DMS53 (cell line): Measurements from ENCODE around the gene KCNJ6.
A peak's percentile ranks its signal among the peaks of the same experiment; 100 is the strongest.
"Not testable (repeated sequence)": the region's sequence is repeated elsewhere in the genome, so short reads cannot be mapped to it uniquely, and the experiment has no call there.

Experiments
- DNase-seq: peaks from one replicate; lab custom pipeline; 2025; lab: John Stamatoyannopoulos, UW

KCNJ6 gene

GRCh38 chr21:37595944-37596343, 320.3 kb downstream of the KCNJ6 start:
- DNase-seq = no peak

- DNase-seq = no peak
Observed at GRCh38 chr21:37594472-37594951, 321.7 kb downstream of the KCNJ6 start.

DNA sequence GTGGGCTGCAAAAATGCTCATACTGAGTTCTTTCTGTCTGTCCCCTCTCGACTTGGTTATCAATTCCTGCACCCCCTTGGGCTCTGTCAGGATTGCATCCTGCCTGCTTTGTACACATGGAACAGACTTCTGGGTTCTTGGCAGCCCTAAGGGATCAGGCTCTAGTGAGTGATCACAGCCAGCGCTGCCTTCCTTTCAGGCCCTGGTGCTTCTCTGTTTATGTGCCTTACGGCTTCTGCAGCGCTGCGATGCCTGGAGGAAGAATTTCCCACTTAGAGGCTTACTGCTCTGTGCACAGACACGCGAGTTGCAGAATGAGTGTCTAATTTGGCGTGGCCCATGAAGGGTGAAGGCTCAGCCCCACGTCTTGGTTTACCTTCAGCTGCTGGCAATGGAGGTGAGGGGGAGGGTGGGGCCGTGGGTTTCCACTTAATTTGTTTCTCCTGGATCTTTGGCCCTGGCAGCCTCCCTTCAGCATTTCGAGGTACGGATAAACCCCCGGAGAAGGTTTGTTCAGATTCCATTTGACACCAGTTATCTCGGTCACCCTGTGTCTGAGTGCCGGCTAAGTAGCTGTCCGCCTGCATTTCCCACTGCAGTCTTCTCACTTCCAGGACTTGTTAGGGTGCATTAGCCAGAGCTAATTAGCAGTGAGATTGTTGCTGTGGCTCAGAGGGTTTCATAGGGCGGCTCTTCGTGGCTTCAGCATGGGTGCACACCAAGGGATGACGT, 322.4 kb downstream of the KCNJ6 start:
- DNase-seq = no peak

- no peak for DNase-seq
Observed at GRCh38 chr21:37593015-37593414, 323.2 kb downstream of the KCNJ6 start.

DNA sequence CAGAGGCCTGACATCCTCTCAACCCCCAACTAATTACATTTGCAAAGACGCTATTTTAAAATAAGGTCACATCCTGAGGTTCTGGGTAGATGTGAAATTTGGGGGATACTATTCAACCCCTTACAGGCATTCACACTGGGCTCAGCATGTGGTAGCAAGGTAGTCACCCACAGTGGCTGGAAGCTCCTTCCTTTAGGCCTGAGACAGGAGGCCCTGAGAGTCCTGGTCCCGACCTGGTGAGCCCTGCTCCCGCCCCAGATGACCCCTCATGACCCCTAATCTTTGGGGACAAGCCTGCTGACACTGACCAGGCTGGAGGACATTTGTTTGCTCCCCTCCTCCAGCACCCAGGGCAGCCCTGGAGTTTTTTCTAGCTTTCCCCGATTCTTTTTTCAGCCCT, 323.8 kb downstream of the KCNJ6 start:
- no peak for DNase-seq

- DNase-seq = not testable (repeated sequence)
Observed at GRCh38 chr21:37591994-37592393, 324.3 kb downstream of the KCNJ6 start.

DNA sequence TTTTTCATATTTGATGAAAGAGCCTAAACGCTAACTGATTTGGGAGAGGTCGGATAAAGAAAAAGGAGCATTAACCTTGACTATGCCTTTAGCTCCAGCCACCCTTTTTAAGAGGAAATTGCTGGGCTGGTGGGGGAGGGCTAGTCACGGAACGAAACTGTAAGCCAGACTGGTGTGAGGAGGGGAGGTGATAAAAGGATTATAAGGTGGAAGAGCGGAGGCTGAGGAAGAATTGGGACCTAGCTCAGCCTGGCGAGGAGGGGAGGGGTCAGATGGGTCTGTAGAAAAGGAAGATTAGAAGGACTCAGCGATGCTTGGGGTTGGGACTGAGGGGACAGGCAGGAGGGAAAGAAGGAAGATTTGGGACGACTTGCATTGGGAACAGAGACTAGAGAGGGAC, 325.4 kb downstream of the KCNJ6 start:
- not testable (repeated sequence) for DNase-seq

DNA sequence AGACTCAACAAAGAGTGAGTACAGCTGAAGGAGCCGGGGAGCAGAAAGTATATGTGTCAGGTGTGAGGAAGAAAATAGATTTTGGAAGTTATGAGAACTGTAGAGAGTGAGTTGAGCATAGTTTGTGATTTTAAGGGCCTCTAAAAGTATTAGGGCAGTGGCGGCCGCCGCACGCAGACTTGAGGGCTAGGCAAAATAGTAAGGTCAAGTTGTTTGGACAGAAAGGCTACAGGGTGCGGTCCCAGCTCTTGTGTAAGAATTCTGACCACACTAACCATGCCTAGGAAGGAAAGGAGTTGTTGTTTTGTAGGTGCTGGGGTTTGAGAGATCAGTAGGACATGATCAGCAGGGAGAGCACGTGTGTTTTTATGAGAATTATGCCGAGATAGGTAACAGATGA, 327.6 kb downstream of the KCNJ6 start:
- DNase-seq = not testable (repeated sequence)

- DNase-seq = no peak
Observed at GRCh38 chr21:37587635-37588177, 328.6 kb downstream of the KCNJ6 start.

- no peak for DNase-seq
Observed at GRCh38 chr21:37587203-37587602, 329.1 kb downstream of the KCNJ6 start.

DNA sequence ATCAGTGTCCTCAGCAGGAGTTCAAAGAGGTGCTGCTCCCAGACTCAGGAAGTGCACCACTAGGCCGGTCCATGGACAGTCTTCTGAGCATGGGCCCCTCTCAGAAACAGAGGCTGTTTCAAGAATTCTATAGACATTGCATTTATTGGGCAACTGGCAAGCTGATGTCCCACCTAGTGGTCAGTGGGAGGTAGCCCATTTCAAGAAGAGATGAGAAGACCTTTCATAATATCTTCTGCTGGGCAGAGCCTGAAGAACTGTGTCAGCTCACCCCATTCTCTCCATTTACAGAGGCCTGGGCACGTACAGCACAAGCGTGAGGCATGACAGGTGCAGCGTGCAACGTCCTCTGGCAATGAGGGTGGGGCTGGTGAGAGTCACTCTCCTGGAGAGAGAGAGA, 333.7 kb downstream of the KCNJ6 start:
- DNase-seq = peak; percentile 50

DNA sequence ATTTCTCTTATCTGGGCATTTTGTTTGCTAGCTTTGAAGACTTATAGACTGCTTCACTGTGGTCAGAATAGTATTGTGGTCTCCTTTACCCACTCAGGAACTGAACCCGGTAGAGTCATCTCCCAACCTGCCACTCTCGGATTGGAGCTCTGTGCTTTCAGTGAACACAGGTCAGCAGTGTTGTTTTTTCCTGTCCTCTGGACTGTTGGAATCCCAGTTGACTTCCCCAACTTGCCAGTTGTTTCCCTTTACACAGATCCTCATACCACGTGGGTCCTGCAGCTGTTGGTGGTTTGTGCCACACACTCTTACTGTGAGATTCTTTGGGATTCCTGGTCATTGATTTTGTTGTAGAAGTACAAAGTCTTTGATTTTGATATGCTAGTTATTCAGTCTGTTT, 335.6 kb downstream of the KCNJ6 start:
- DNase-seq = no peak

GRCh38 chr21:37579356-37579755, 336.9 kb downstream of the KCNJ6 start:
- DNase-seq = no peak

DNA sequence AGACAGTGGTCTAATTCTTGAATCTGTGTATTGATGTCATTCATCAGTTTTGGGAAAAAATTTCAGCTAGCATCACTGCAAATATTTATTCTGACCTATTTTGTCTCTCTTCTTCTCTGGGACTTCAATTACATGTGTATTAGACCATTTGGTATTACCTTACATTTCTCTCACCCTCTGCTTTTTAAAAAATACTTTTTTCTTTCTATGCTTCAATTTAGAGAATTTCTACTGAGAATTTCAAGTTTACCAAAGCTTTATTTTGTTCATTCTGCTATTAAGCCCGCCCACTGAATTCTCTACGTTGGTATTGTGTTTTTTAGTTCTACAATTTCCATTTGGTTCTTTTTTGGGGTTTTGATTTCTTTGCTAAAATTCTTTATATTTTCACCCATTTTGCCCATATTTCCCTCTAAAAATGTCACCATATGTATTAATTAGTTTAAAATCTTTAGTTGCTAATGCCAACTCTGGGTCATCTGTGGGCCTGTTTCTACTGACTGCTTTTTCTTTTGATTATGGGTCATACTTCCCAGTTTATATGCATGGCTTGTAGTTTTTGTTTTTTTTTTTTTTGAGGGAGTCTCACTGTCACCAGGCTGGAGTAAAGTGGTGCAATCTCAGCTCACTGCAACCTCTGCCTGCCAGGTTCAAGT, 337.7 kb downstream of the KCNJ6 start:
- no peak for DNase-seq

DNA sequence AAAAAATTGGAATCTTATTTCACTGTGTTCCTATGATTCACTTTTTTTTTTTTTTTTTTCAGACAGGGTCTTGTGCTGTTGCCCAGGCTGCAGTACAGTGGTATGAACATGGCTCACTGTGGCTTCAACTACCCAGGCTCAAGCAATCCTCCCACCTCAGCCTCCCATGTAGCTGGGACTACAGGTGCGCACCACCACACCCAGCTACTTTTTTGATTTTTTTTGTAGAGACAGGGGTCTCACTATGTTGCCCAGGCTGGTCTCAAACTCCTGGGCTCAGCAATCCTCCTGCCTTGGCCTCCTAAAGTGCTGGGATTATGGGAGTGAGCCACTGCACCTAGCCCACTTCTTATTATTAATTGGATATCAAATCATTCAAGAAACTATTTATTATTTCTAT, 339.3 kb downstream of the KCNJ6 start:
- not testable (repeated sequence) for DNase-seq

- no peak for DNase-seq
Observed at GRCh38 chr21:37575580-37575979, 340.7 kb downstream of the KCNJ6 start.

DNA sequence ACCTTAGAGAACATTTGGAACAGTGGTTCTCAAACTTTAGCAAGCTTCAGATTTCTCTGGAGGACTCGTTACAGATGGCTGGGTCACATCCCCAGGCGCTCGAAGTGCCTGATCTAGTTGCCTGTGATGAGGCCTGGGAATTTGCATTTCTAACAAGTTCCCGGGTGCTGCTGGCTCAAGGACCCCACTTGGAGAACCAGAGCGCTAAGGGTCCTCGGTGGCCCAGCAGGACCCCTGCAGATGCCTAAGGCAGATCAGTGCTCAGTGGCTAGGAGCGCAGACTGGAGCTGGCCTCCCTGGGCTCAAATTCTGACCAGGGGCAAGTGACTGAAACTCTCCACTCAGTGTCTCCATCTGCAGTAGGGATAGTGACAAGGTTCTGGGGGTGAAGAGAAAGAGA, 341.5 kb downstream of the KCNJ6 start:
- no peak for DNase-seq

GRCh38 chr21:37574316-37574715, 341.9 kb downstream of the KCNJ6 start:
- DNase-seq = no peak

- no peak for DNase-seq
Observed at GRCh38 chr21:37571442-37571841, 344.8 kb downstream of the KCNJ6 start.

DNA sequence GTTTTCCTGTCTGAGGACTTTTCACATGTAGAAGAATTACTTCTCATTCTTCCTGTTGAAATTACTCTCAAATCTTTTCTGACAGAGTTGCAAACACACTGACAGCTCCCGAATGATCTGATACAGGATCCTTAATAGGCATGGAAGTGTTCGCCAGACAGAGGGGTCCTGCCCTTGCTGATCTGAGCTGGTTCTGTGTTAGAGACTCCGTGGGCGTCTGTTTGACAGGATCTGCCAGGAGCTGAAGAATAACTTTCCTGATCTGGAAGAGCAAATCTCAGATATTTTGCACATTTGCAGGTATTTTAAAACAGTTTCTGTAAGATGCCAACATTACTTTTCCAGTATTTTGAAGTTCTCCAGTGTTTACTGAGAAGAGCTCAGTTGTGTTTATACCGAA, 347.3 kb downstream of the KCNJ6 start:
- no peak for DNase-seq

GRCh38 chr21:37568415-37568814, 347.8 kb downstream of the KCNJ6 start:
- no peak for DNase-seq

DNA sequence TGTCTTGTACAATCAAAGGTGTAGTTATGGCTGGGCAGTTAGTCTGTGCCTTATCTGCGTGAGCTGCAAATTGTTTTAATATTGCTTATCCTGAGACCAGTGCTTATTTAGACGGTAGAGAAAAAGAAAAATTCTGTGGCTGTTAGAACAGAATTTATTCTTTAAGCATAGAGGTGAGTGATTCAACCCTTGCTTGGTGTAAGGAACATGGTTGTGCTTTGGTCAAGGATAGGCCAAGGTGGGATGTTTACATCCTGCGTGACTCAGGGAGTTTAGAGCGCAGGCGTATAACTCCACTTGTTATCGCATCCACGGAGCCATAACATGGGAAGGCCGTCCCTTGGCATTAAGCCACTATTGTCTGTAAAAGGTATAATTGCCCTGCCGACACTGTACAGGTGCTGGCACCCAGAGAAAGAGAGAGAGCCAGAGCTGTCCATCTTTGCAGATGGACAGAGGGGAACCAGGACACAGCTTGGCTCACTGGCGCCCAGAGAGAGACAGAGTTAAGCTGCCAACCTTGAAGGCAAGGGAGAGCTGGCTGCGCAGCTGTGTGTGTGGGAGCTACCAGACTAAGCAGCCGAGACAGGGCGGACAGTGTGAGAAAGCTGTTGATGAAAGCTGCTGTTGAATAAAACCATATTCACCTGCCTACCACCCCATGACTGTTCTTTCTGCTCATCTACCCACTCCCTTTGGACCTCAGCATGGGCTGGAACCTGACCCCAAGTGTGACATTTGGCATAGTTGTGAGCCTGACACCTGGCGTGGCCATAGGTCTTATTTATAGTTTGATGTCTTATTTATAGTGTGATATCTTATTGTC, 349.3 kb downstream of the KCNJ6 start:
- DNase-seq = no peak
